ENCODE results near the gene PFDN1. TPM values are rescaled to one million over a fixed set of nuclear protein-coding genes. Genes with fewer than 3 reads are reported as not detected.

PFDN1 gene
- total and polyA plus RNA-seq, 2 donors: 48.4 to 80.7 TPM

GRCh38 chr5:140252470-140253126 is 50.3 kb downstream of the PFDN1 start:
- Histone ChIP-seq H3K4me3 (ENCODE audit: low read length in 2 of 2) (no peak overlapping the region), H3K4me1 (ENCODE audit: control insufficient read depth in 2 of 2, insufficient read depth in 2 of 2, low read length in 2 of 2) (peaks cover 8 to 22% of the 10 kb centered on the region in 2 donors), H3K36me3 (ENCODE audit: control insufficient read depth in 2 of 2, insufficient read depth in 2 of 2, low read length in 1 of 2) (peaks cover 0 to 4% of the 10 kb centered on the region in 2 donors), H3K9me3 (ENCODE audit: control insufficient read depth in 2 of 2, insufficient read depth in 1 of 2, low read length in 1 of 2) (no peaks in the 10 kb centered on the region), H3K27me3 (ENCODE audit: control insufficient read depth in 2 of 2, insufficient read depth in 1 of 2, low read length in 1 of 2) (no peaks in the 10 kb centered on the region), H3K27ac (ENCODE audit: low read depth in 1 of 2, low read length in 1 of 2) (no peak overlapping the region)
- WGBS: 99% methylated on average over 10 of the region's 10 CpGs
- DNase-seq (ENCODE audit: low read depth in 6 of 9, low spot score in 9 of 9): no peak

- H3K36me3 ChIP-seq (ENCODE audit: control insufficient read depth in 2 of 2, insufficient read depth in 2 of 2, low read length in 1 of 2): peaks cover 0 to 4% of the 10 kb centered on the region in 2 donors
- no peak overlapping the region for H3K4me3 ChIP-seq (ENCODE audit: low read length in 2 of 2)
- peak in 6 of 9 donors; percentile 21 to 66 (median 30) for DNase-seq (ENCODE audit: low read depth in 6 of 9, low spot score in 9 of 9)
- no peaks in the 10 kb centered on the region for H3K9me3 ChIP-seq (ENCODE audit: control insufficient read depth in 2 of 2, insufficient read depth in 1 of 2, low read length in 1 of 2)
- no peaks in the 10 kb centered on the region for H3K27me3 ChIP-seq (ENCODE audit: control insufficient read depth in 2 of 2, insufficient read depth in 1 of 2, low read length in 1 of 2)
- H3K27ac ChIP-seq (ENCODE audit: low read depth in 1 of 2, low read length in 1 of 2): no peak overlapping the region
- WGBS: 20% methylated on average over 5 of the region's 5 CpGs
- peaks cover 8 to 26% of the 10 kb centered on the region in 2 donors for H3K4me1 ChIP-seq (ENCODE audit: control insufficient read depth in 2 of 2, insufficient read depth in 2 of 2, low read length in 2 of 2)
Measured at GRCh38 chr5:140251527-140251973, 51.4 kb downstream of the PFDN1 start.

- Histone ChIP-seq H3K27me3 (ENCODE audit: control insufficient read depth in 2 of 2, insufficient read depth in 1 of 2, low read length in 1 of 2) (no peaks in the 10 kb centered on the region), H3K27ac (ENCODE audit: low read depth in 1 of 2, low read length in 1 of 2) (no peak overlapping the region), H3K4me1 (ENCODE audit: control insufficient read depth in 2 of 2, insufficient read depth in 2 of 2, low read length in 2 of 2) (peaks cover 8 to 38% of the 10 kb centered on the region in 2 donors), H3K4me3 (ENCODE audit: low read length in 2 of 2) (no peak overlapping the region), H3K36me3 (ENCODE audit: control insufficient read depth in 2 of 2, insufficient read depth in 2 of 2, low read length in 1 of 2) (peaks cover 0 to 10% of the 10 kb centered on the region in 2 donors), H3K9me3 (ENCODE audit: control insufficient read depth in 2 of 2, insufficient read depth in 1 of 2, low read length in 1 of 2) (no peaks in the 10 kb centered on the region)
- DNase-seq (ENCODE audit: low read depth in 6 of 9, low spot score in 9 of 9): no peak
- WGBS: 97% methylated on average over 6 of the region's 6 CpGs
Measured at GRCh38 chr5:140250386-140250785, 52.5 kb downstream of the PFDN1 start.

GRCh38 chr5:140249536-140249935 is 53.4 kb downstream of the PFDN1 start:
- Histone ChIP-seq H3K9me3 (ENCODE audit: control insufficient read depth in 2 of 2, insufficient read depth in 1 of 2, low read length in 1 of 2) (no peaks in the 10 kb centered on the region), H3K27me3 (ENCODE audit: control insufficient read depth in 2 of 2, insufficient read depth in 1 of 2, low read length in 1 of 2) (no peaks in the 10 kb centered on the region), H3K4me1 (ENCODE audit: control insufficient read depth in 2 of 2, insufficient read depth in 2 of 2, low read length in 2 of 2) (peaks cover 8 to 47% of the 10 kb centered on the region in 2 donors), H3K27ac (ENCODE audit: low read depth in 1 of 2, low read length in 1 of 2) (peak overlapping the region in 1 of 2 donors; percentile 45), H3K36me3 (ENCODE audit: control insufficient read depth in 2 of 2, insufficient read depth in 2 of 2, low read length in 1 of 2) (peaks cover 0 to 13% of the 10 kb centered on the region in 2 donors), H3K4me3 (ENCODE audit: low read length in 2 of 2) (no peak overlapping the region)
- peak in 2 of 9 donors; percentile 13 to 44 for DNase-seq (ENCODE audit: low read depth in 6 of 9, low spot score in 9 of 9)
- 70% methylated on average over 5 of the region's 5 CpGs for WGBS

GRCh38 chr5:140248414-140248813 is 54.5 kb downstream of the PFDN1 start:
- H3K4me1 ChIP-seq (ENCODE audit: control insufficient read depth in 2 of 2, insufficient read depth in 2 of 2, low read length in 2 of 2): peaks cover 8 to 50% of the 10 kb centered on the region in 2 donors
- no peak overlapping the region for H3K27ac ChIP-seq (ENCODE audit: low read depth in 1 of 2, low read length in 1 of 2)

GRCh38 chr5:140246378-140247122 is 56.4 kb downstream of the PFDN1 start:
- Histone ChIP-seq H3K27me3 (ENCODE audit: control insufficient read depth in 2 of 2, insufficient read depth in 1 of 2, low read length in 1 of 2) (no peaks in the 10 kb centered on the region), H3K27ac (ENCODE audit: low read depth in 1 of 2, low read length in 1 of 2) (no peak overlapping the region), H3K9me3 (ENCODE audit: control insufficient read depth in 2 of 2, insufficient read depth in 1 of 2, low read length in 1 of 2) (no peaks in the 10 kb centered on the region), H3K36me3 (ENCODE audit: control insufficient read depth in 2 of 2, insufficient read depth in 2 of 2, low read length in 1 of 2) (peaks cover 0 to 19% of the 10 kb centered on the region in 2 donors), H3K4me1 (ENCODE audit: control insufficient read depth in 2 of 2, insufficient read depth in 2 of 2, low read length in 2 of 2) (peaks cover 6 to 48% of the 10 kb centered on the region in 2 donors), H3K4me3 (ENCODE audit: low read length in 2 of 2) (no peak overlapping the region)
- 95% methylated on average over 8 of the region's 8 CpGs for WGBS
- DNase-seq (ENCODE audit: low read depth in 6 of 9, low spot score in 9 of 9): no peak

More at GRCh38 chr5:140248414-140248813, 54.5 kb downstream of the PFDN1 start:
- H3K4me3 ChIP-seq (ENCODE audit: low read length in 2 of 2): no peak overlapping the region
- no peak for DNase-seq (ENCODE audit: low read depth in 6 of 9, low spot score in 9 of 9)
- peaks cover 0 to 20% of the 10 kb centered on the region in 2 donors for H3K36me3 ChIP-seq (ENCODE audit: control insufficient read depth in 2 of 2, insufficient read depth in 2 of 2, low read length in 1 of 2)
- H3K27me3 ChIP-seq (ENCODE audit: control insufficient read depth in 2 of 2, insufficient read depth in 1 of 2, low read length in 1 of 2): no peaks in the 10 kb centered on the region
- 97% methylated on average over 3 of the region's 3 CpGs for WGBS
- H3K9me3 ChIP-seq (ENCODE audit: control insufficient read depth in 2 of 2, insufficient read depth in 1 of 2, low read length in 1 of 2): no peaks in the 10 kb centered on the region

- Histone ChIP-seq H3K27ac (ENCODE audit: low read depth in 1 of 2, low read length in 1 of 2) (no peak overlapping the region), H3K4me3 (ENCODE audit: low read length in 2 of 2) (no peak overlapping the region), H3K36me3 (ENCODE audit: control insufficient read depth in 2 of 2, insufficient read depth in 2 of 2, low read length in 1 of 2) (peaks cover 0 to 16% of the 10 kb centered on the region in 2 donors), H3K9me3 (ENCODE audit: control insufficient read depth in 2 of 2, insufficient read depth in 1 of 2, low read length in 1 of 2) (no peaks in the 10 kb centered on the region), H3K27me3 (ENCODE audit: control insufficient read depth in 2 of 2, insufficient read depth in 1 of 2, low read length in 1 of 2) (no peaks in the 10 kb centered on the region), H3K4me1 (ENCODE audit: control insufficient read depth in 2 of 2, insufficient read depth in 2 of 2, low read length in 2 of 2) (peaks cover 6 to 43% of the 10 kb centered on the region in 2 donors)
- DNase-seq (ENCODE audit: low read depth in 6 of 9, low spot score in 9 of 9): no peak
- 97% methylated on average over 7 of the region's 7 CpGs for WGBS
Measured at GRCh38 chr5:140245926-140246325, 57.0 kb downstream of the PFDN1 start.

GRCh38 chr5:140245341-140245740 is 57.6 kb downstream of the PFDN1 start:
- DNase-seq (ENCODE audit: low read depth in 6 of 9, low spot score in 9 of 9): peak in 5 of 9 donors; percentile 32 to 63 (median 38)
- no peak overlapping the region for H3K4me3 ChIP-seq (ENCODE audit: low read length in 2 of 2)
- H3K27ac ChIP-seq (ENCODE audit: low read depth in 1 of 2, low read length in 1 of 2): peak overlapping the region in 1 of 2 donors; percentile 66
- peaks cover 0 to 16% of the 10 kb centered on the region in 2 donors for H3K36me3 ChIP-seq (ENCODE audit: control insufficient read depth in 2 of 2, insufficient read depth in 2 of 2, low read length in 1 of 2)
- no peaks in the 10 kb centered on the region for H3K9me3 ChIP-seq (ENCODE audit: control insufficient read depth in 2 of 2, insufficient read depth in 1 of 2, low read length in 1 of 2)
- 46% methylated on average over 5 of the region's 5 CpGs for WGBS
- no peaks in the 10 kb centered on the region for H3K27me3 ChIP-seq (ENCODE audit: control insufficient read depth in 2 of 2, insufficient read depth in 1 of 2, low read length in 1 of 2)
- H3K4me1 ChIP-seq (ENCODE audit: control insufficient read depth in 2 of 2, insufficient read depth in 2 of 2, low read length in 2 of 2): peaks cover 6 to 39% of the 10 kb centered on the region in 2 donors

- peaks cover 0 to 16% of the 10 kb centered on the region in 2 donors for H3K36me3 ChIP-seq (ENCODE audit: control insufficient read depth in 2 of 2, insufficient read depth in 2 of 2, low read length in 1 of 2)
- no peaks in the 10 kb centered on the region for H3K9me3 ChIP-seq (ENCODE audit: control insufficient read depth in 2 of 2, insufficient read depth in 1 of 2, low read length in 1 of 2)
Measured at GRCh38 chr5:140244525-140245025, 58.3 kb downstream of the PFDN1 start.

More at GRCh38 chr5:140244525-140245025, 58.3 kb downstream of the PFDN1 start:
- peaks cover 4 to 32% of the 10 kb centered on the region in 2 donors for H3K4me1 ChIP-seq (ENCODE audit: control insufficient read depth in 2 of 2, insufficient read depth in 2 of 2, low read length in 2 of 2)
- H3K27me3 ChIP-seq (ENCODE audit: control insufficient read depth in 2 of 2, insufficient read depth in 1 of 2, low read length in 1 of 2): no peaks in the 10 kb centered on the region
- peak in 8 of 9 donors; percentile 26 to 79 (median 58) for DNase-seq (ENCODE audit: low read depth in 6 of 9, low spot score in 9 of 9)
- H3K4me3 ChIP-seq (ENCODE audit: low read length in 2 of 2): no peak overlapping the region
- WGBS: 32% methylated on average over 14 of the region's 14 CpGs
- H3K27ac ChIP-seq (ENCODE audit: low read depth in 1 of 2, low read length in 1 of 2): peak overlapping the region in 1 of 2 donors; percentile 66
